Measurements from ENCODE around the gene CALHM1. TPM values are rescaled to one million over a fixed set of nuclear protein-coding genes. Genes with fewer than 3 reads are reported as not detected.

Gene CALHM1
- total RNA-seq, 1 donor from 2014 or later: not detected

GRCh38 chr10:103451091-103451813, 7.4 kb downstream of the CALHM1 start:
- no peaks in the 10 kb centered on the region for H3K27me3 ChIP-seq (ENCODE audit: control insufficient read depth, insufficient read depth, low read length)
- DNase-seq (ENCODE audit: low read depth) (peak; percentile 15), FAIRE-seq (no peak)
- TF ChIP-seq CTCF (IDR thresholded peaks at IDR 0.05; ENCODE audit: insufficient read depth, low read length, severe bottlenecking): no peak
- H3K4me3 ChIP-seq (ENCODE audit: low read depth, low read length): no peak overlapping the region
- peaks cover 2% of the 10 kb centered on the region for H3K36me3 ChIP-seq (ENCODE audit: control insufficient read depth, insufficient read depth, low read length)

GRCh38 chr10:103450201-103450695, 8.5 kb downstream of the CALHM1 start:
- no peak for FAIRE-seq
- TF ChIP-seq CTCF (IDR thresholded peaks at IDR 0.05; ENCODE audit: insufficient read depth, low read length, severe bottlenecking): no peak
- peaks cover 4% of the 10 kb centered on the region for H3K36me3 ChIP-seq (ENCODE audit: control insufficient read depth, insufficient read depth, low read length)
- H3K4me3 ChIP-seq (ENCODE audit: low read depth, low read length): no peak overlapping the region
- no peak for DNase-seq (ENCODE audit: low read depth)
- H3K27me3 ChIP-seq (ENCODE audit: control insufficient read depth, insufficient read depth, low read length): no peaks in the 10 kb centered on the region

DNA sequence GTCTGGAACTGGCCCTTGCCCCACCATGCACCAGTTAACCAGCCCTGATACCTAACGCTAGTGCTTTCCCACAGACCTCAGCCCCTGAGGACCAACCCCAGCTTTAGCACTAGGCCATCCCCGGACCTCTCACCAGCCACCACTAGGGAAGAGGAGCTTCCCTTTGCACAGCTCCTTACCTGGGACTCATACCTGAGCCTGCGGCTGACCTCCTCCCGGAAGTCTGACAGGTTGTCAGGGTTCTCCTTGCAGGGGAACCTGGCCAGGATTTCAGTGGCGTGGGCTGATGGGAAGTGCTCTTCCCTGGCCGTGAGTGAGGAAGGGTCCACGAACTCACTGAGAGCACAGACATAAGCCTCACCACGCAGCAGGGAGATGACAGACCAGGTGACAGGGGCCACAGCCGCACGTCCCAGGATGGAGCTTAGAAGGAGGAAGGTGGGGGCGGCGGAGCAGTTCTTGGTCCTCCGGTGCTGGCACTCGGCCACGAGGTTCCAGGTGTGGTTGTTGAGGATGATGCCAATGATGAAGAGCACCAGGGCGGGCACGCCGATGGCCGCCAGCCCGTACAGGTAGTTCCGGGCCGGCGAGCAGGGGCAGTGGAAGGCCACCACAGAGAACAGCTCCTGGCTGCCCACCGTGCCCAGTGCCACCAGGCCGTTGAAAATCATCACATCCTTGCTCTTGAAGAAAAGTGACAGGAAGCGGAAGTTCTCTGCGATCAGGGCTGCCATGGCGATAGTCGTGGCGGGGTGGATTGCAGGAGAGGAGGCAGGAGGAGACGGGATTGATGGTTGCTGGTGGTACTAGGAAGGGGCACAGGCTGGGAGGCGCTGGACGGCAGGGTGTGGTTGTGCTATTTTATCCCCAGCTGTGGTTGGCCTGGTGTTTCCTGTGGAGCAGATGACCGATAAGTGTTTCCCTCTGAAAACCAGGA, 9.2 kb downstream of the CALHM1 start:
- FAIRE-seq: no peak

DNA sequence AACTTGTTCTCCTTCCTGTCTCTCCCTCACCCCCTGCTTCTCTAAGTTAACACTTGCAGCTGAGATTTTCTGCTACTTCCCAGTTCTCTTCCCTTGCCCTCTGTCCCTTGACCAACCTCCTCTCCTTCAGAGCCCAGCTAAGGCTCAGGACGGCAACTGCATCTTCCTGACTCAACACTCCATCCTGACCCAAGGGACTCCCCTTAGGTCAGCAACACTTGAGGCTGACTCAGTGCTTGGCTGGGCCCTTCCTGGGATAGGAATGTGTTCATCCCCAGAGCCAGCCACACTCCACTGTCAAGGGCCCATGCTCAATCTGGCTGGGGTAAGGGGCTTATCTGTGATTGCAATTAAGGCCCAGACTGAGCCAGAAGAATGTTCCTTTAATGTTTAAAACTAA, 10.0 kb downstream of the CALHM1 start:
- Histone ChIP-seq H3K36me3 (ENCODE audit: control insufficient read depth, insufficient read depth, low read length) (peaks cover 11% of the 10 kb centered on the region), H3K4me3 (ENCODE audit: low read depth, low read length) (no peak overlapping the region), H3K27me3 (ENCODE audit: control insufficient read depth, insufficient read depth, low read length) (no peaks in the 10 kb centered on the region)
- FAIRE-seq: no peak
- peak; percentile 73 for DNase-seq (ENCODE audit: low read depth)
- no peak for TF ChIP-seq CTCF (IDR thresholded peaks at IDR 0.05; ENCODE audit: insufficient read depth, low read length, severe bottlenecking)

More for the DNA sequence above, 9.2 kb downstream of the CALHM1 start:
- Histone ChIP-seq H3K27me3 (ENCODE audit: control insufficient read depth, insufficient read depth, low read length) (no peaks in the 10 kb centered on the region), H3K36me3 (ENCODE audit: control insufficient read depth, insufficient read depth, low read length) (peaks cover 9% of the 10 kb centered on the region), H3K4me3 (ENCODE audit: low read depth, low read length) (no peak overlapping the region)
- no peak for TF ChIP-seq CTCF (IDR thresholded peaks at IDR 0.05; ENCODE audit: insufficient read depth, low read length, severe bottlenecking)
- no peak for DNase-seq (ENCODE audit: low read depth)

DNA sequence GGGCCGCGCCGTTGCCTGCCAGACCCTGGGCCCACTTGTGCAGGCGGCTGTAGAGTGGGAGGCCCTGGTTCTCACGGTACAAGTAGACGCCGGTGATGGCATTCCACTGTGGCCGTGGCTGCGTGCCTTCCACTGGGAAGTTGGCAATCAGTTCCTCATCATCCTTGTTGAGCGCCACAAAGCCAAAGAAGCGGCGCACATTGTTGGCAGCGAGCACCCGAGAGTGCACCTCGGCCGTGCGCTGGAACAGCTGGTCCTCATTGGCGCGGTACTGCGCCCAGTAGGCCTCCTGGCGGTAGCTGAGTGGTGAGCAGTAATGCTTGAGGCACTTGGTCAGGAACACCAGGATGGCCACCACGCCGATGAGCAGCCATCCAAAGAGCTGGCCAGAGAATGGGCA, 11.5 kb downstream of the CALHM1 start:
- no peak for FAIRE-seq
- H3K36me3 ChIP-seq (ENCODE audit: control insufficient read depth, insufficient read depth, low read length): peaks cover 21% of the 10 kb centered on the region
- no peak overlapping the region for H3K4me3 ChIP-seq (ENCODE audit: low read depth, low read length)
- no peak for DNase-seq (ENCODE audit: low read depth)
- TF ChIP-seq CTCF (IDR thresholded peaks at IDR 0.05; ENCODE audit: insufficient read depth, low read length, severe bottlenecking): no peak
- H3K27me3 ChIP-seq (ENCODE audit: control insufficient read depth, insufficient read depth, low read length): no peaks in the 10 kb centered on the region

All from bronchial epithelial cell (primary cell).